IMR-90 (cell line): ENCODE results near the gene CRABP1. TPM values are rescaled to one million over a fixed set of nuclear protein-coding genes. Genes with fewer than 3 reads are reported as not detected.

Experiments
- ATAC-seq: fragments of 200-7000 bp; cut with Tn5 transposase; 2 replicates; pipeline ENCODE4 v1.9.1; 2020; ENCODE audit warnings: low read depth, mild to moderate bottlenecking, moderate library complexity
- BruUV-seq: library from RNA; stranded (reverse); fragments of 400-500 nt; replicated peaks from 2 replicates; lab custom pipeline; 2021; lab: Mats Ljungman, UMichigan
- CTCF ChIA-PET: fragments of 300-600 bp; formaldehyde crosslinking; extraction: SDS; loops from one replicate; lab custom pipeline; 2021; ENCODE audit warnings: antibody characterized with exemption; lab: Yijun Ruan, JAX
- POLR2A ChIA-PET: fragments of 300-600 bp; sonication (Branson Sonifier 250); formaldehyde crosslinking; loops from one replicate; lab custom pipeline; 2022; ENCODE audit warnings: antibody characterized with exemption; ENCODE audit not compliant: unreplicated experiment; lab: Charles Lee
- DNase-seq: peaks from one replicate; pipeline ENCODE4 v3.0.0; 2013
- H2AFZ ChIP-seq: replicated peaks from 2 replicates; pipeline ENCODE3; 2013; ENCODE audit warnings: low read length, mild to moderate bottlenecking; ENCODE audit not compliant: poor library complexity
- H2AK5ac ChIP-seq: 2 replicates; pipeline ENCODE4 v1.6.1; 2013; ENCODE audit warnings: low read depth, low read length, inconsistent platforms
- H2AK9ac ChIP-seq: replicated peaks from 2 replicates; pipeline ENCODE3; 2013; ENCODE audit warnings: mild to moderate bottlenecking, low read depth, low read length, moderate library complexity; ENCODE audit not compliant: poor library complexity
- H2BK120ac ChIP-seq: 2 replicates; pipeline ENCODE4 v1.6.1; 2013; ENCODE audit warnings: low read depth, low read length, inconsistent platforms
- H2BK15ac ChIP-seq: 3 replicates; pipeline ENCODE4 v1.6.1; 2013; ENCODE audit warnings: low read depth, low read length, inconsistent platforms
- H2BK20ac ChIP-seq: 2 replicates; pipeline ENCODE4 v1.6.1; 2013; ENCODE audit warnings: low read depth, mild to moderate bottlenecking, inconsistent platforms, low read length, moderate library complexity
- H2BK5ac ChIP-seq: 2 replicates; pipeline ENCODE4 v1.6.1; 2013; ENCODE audit warnings: mild to moderate bottlenecking, low read depth, low read length, inconsistent platforms; ENCODE audit not compliant: poor library complexity, severe bottlenecking
- H3K14ac ChIP-seq: replicated peaks from 2 replicates; pipeline ENCODE4 v1.6.1; 2013; ENCODE audit warnings: low read depth, low read length, inconsistent platforms
- H3K18ac ChIP-seq: 2 replicates; pipeline ENCODE4 v1.6.1; 2013; ENCODE audit warnings: low read depth, low read length, control low read depth
- H3K23ac ChIP-seq: 2 replicates; pipeline ENCODE4 v1.6.1; 2013; ENCODE audit warnings: low read depth, low read length, inconsistent platforms
- H3K27ac ChIP-seq: 2 replicates; pipeline ENCODE4 v1.5.1; 2013; ENCODE audit warnings: mild to moderate bottlenecking, control low read depth, low read length; ENCODE audit not compliant: insufficient read depth
- H3K27me3 ChIP-seq: 2 replicates; pipeline ENCODE4 v1.6.1; 2013; ENCODE audit warnings: low read length; ENCODE audit not compliant: control insufficient read depth, insufficient read depth
- H3K36me3 ChIP-seq: 2 replicates; pipeline ENCODE4 v1.6.1; 2013; ENCODE audit warnings: low read length, mixed read lengths; ENCODE audit not compliant: control insufficient read depth, insufficient read depth
- H3K4ac ChIP-seq: 2 replicates; pipeline ENCODE4 v1.6.1; 2013; ENCODE audit warnings: low read depth, low read length, inconsistent platforms
- H3K4me1 ChIP-seq: 2 replicates; pipeline ENCODE4 v1.6.1; 2013; ENCODE audit warnings: low read length, mixed read lengths; ENCODE audit not compliant: control insufficient read depth, insufficient read depth
- H3K4me2 ChIP-seq: 2 replicates; pipeline ENCODE4 v1.6.1; 2013; ENCODE audit warnings: low read depth, mild to moderate bottlenecking, control low read depth, low read length, moderate library complexity
- H3K4me3 ChIP-seq: 2 replicates; pipeline ENCODE4 v1.5.1; 2013; ENCODE audit warnings: low read depth, mild to moderate bottlenecking, control low read depth, low read length, moderate library complexity; ENCODE audit not compliant: insufficient read depth
- H3K56ac ChIP-seq: 2 replicates; pipeline ENCODE4 v1.6.1; 2013; ENCODE audit warnings: low read length, inconsistent platforms; ENCODE audit not compliant: insufficient read depth; ENCODE audit errors: extremely low read depth
- H3K79me1 ChIP-seq, 2 experiments: 2 replicates each; pipeline ENCODE4 v1.6.1; 2013; ENCODE audit warnings: low read length in 2 of 2, inconsistent platforms in 1 of 2, low read depth in 1 of 2
- H3K9ac ChIP-seq: 2 replicates; pipeline ENCODE4 v1.6.1; 2013; ENCODE audit warnings: low read depth, low read length, control low read depth
- H3K9me1 ChIP-seq: 2 replicates; pipeline ENCODE4 v1.6.1; 2013; ENCODE audit warnings: low read length, inconsistent platforms; ENCODE audit not compliant: insufficient read depth
- H3K9me3 ChIP-seq: 2 replicates; pipeline ENCODE4 v1.6.1; 2013; ENCODE audit warnings: low read length; ENCODE audit not compliant: control insufficient read depth, insufficient read depth
- H4K20me1 ChIP-seq: 2 replicates; pipeline ENCODE4 v1.6.1; 2013; ENCODE audit warnings: low read length, inconsistent platforms; ENCODE audit not compliant: insufficient read depth
- H4K5ac ChIP-seq: 2 replicates; pipeline ENCODE4 v1.6.1; 2013; ENCODE audit warnings: mild to moderate bottlenecking, low read depth, low read length, control low read depth
- H4K8ac ChIP-seq, 2 experiments: 2 replicates each; pipeline ENCODE4 v1.6.1; 2013; ENCODE audit warnings: low read depth in 2 of 2, low read length in 2 of 2, control low read depth in 1 of 2, inconsistent platforms in 1 of 2
- H4K91ac ChIP-seq: 2 replicates; pipeline ENCODE4 v1.6.1; 2013; ENCODE audit warnings: low read depth, low read length, inconsistent platforms; ENCODE audit not compliant: insufficient read depth
- BHLHE40 ChIP-seq: fragments of 150-350 bp; IDR thresholded peaks from 2 replicates; pipeline ENCODE4 v1.6.1; 2016; ENCODE audit warnings: mild to moderate bottlenecking, low read depth, low read length
- CEBPB ChIP-seq: IDR thresholded peaks from 2 replicates; pipeline ENCODE4 v1.6.1; 2012; ENCODE audit warnings: low read depth, low read length, improper control_type of control experiment
- NFE2L2 ChIP-seq: fragments of 150-350 bp; IDR thresholded peaks from 2 replicates; pipeline ENCODE4 v1.6.1; 2016; ENCODE audit warnings: low read depth, mild to moderate bottlenecking, low read length
- RCOR1 ChIP-seq: IDR thresholded peaks from 2 replicates; pipeline ENCODE4 v1.6.1; 2012; ENCODE audit warnings: mild to moderate bottlenecking, low read length, improper control_type of control experiment; ENCODE audit not compliant: insufficient replicate concordance
- SMC3 ChIP-seq: fragments of 150-350 bp; IDR thresholded peaks from 2 replicates; pipeline ENCODE4 v1.6.1; 2016; ENCODE audit warnings: low read depth, mild to moderate bottlenecking, antibody characterized with exemption, low read length, moderate library complexity
- WGBS, 2 experiments: methylation state at CpG; one replicate each; pipeline versions ENCODE4 v1.1.5 to v1.1.7; 2013; ENCODE audit warnings: missing lambda C conversion rate in 2 of 2; ENCODE audit not compliant: insufficient read length in 1 of 2; ENCODE audit errors: extremely low coverage in 2 of 2; 5-methylcytosine and 5-hydroxymethylcytosine counted together
- dilution Hi-C: fragments of 300-500 bp; cut with HindIII; formaldehyde crosslinking; loops from one replicate; pipeline ENCODE4 v1.14.3; 2018; ENCODE audit warnings: low sequenced_read_pairs; ENCODE audit not compliant: unreplicated experiment
- in situ Hi-C: fragments of 300-500 bp; cut with MboI; formaldehyde crosslinking; loops from 3 replicates; pipeline ENCODE4 v1.14.3; 2019; ENCODE audit warnings: low sequenced_read_pairs, inconsistent platforms, mixed read lengths
- intact Hi-C: fragments of 100-400 bp; cut with micrococcal nuclease; formaldehyde crosslinking; loops from 2 replicates; pipeline ENCODE4 v1.10.0; 2022
- polyA plus RNA-seq, 3 experiments: library from polyadenylated mRNA; depleted of rRNA; stranded (reverse); fragments of >200 nt; gene quantifications; 2 replicates each; pipeline ENCODE4 v1.2.3, GENCODE V29; 2012; ENCODE audit warnings: low replicate concordance in 1 of 3
- total RNA-seq: library from RNA; depleted of rRNA; stranded (reverse); fragments of >200 nt; gene quantifications from 2 replicates; pipeline ENCODE4 v1.2.3, GENCODE V29; 2012
- TF ChIP-seq, protein P1 (sequence below): fragments of 150-350 bp; IDR thresholded peaks from 2 replicates; pipeline ENCODE4 v1.6.1; 2017; ENCODE audit warnings: mild to moderate bottlenecking, antibody characterized with exemption, low read length, low read depth
- TF ChIP-seq, protein P2 (sequence below): conservative IDR thresholded peaks from 2 replicates; pipeline ENCODE4 v1.5.1; 2012; ENCODE audit warnings: mild to moderate bottlenecking, low read depth, low read length, improper control_type of control experiment

CRABP1 gene
- total and polyA plus RNA-seq, 2 of the 4 experiments (the other 2 are of a cell fraction): not detected

GRCh38 chr15:78396976-78397375 is 56.8 kb downstream of the CRABP1 start:
- H2AK5ac ChIP-seq: no peak overlapping the region
- H2BK5ac ChIP-seq: no peak overlapping the region
- H3K23ac ChIP-seq: no peak overlapping the region
- TF ChIP-seq NFE2L2 (no peak), CEBPB (no peak), SMC3 (no peak), BHLHE40 (no peak), RCOR1 (no peak)
- TF ChIP-seq, protein P1, sequence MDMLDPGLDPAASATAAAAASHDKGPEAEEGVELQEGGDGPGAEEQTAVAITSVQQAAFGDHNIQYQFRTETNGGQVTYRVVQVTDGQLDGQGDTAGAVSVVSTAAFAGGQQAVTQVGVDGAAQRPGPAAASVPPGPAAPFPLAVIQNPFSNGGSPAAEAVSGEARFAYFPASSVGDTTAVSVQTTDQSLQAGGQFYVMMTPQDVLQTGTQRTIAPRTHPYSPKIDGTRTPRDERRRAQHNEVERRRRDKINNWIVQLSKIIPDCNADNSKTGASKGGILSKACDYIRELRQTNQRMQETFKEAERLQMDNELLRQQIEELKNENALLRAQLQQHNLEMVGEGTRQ: no peak
- TF ChIP-seq, protein P2, sequence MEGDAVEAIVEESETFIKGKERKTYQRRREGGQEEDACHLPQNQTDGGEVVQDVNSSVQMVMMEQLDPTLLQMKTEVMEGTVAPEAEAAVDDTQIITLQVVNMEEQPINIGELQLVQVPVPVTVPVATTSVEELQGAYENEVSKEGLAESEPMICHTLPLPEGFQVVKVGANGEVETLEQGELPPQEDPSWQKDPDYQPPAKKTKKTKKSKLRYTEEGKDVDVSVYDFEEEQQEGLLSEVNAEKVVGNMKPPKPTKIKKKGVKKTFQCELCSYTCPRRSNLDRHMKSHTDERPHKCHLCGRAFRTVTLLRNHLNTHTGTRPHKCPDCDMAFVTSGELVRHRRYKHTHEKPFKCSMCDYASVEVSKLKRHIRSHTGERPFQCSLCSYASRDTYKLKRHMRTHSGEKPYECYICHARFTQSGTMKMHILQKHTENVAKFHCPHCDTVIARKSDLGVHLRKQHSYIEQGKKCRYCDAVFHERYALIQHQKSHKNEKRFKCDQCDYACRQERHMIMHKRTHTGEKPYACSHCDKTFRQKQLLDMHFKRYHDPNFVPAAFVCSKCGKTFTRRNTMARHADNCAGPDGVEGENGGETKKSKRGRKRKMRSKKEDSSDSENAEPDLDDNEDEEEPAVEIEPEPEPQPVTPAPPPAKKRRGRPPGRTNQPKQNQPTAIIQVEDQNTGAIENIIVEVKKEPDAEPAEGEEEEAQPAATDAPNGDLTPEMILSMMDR: peak; percentile 26
- H3K36me3 ChIP-seq: no peaks in the 10 kb centered on the region
- no peaks in the 10 kb centered on the region for H3K79me1 ChIP-seq
- H3K4me1 ChIP-seq: no peaks in the 10 kb centered on the region; the same call in 1 of the 2 replicates
- no peak overlapping the region for H2AK9ac ChIP-seq
- no peak overlapping the region for H2BK15ac ChIP-seq
- no peak overlapping the region for H3K14ac ChIP-seq
- no peaks in the 10 kb centered on the region for H3K9me3 ChIP-seq
- no peak overlapping the region for H3K4me2 ChIP-seq
- CTCF ChIA-PET: no interaction called here
- no peak overlapping the region for H3K4me3 ChIP-seq
- ATAC-seq: peak; percentile 77
- H2BK20ac ChIP-seq: no peak overlapping the region
- H2AFZ ChIP-seq: no peak overlapping the region
- peak; percentile 10 for DNase-seq
- no peak overlapping the region for H3K27ac ChIP-seq
- no peak overlapping the region for H4K5ac ChIP-seq
- WGBS, 2 experiments: no CpG with 5 or more reads among the region's 9 CpGs
- no peak overlapping the region for H4K91ac ChIP-seq
- no peak overlapping the region for H4K8ac ChIP-seq
- H2BK120ac ChIP-seq: no peak overlapping the region
- peaks cover 43% of the 10 kb centered on the region for H3K27me3 ChIP-seq
- H3K4ac ChIP-seq: no peak overlapping the region
- no peak overlapping the region for H3K56ac ChIP-seq
- POLR2A ChIA-PET: no interaction called here
- in situ Hi-C loops: no loop called here
- H3K9me1 ChIP-seq: no peaks in the 10 kb centered on the region
- BruUV-seq: no TSS peak
- no peak overlapping the region for H3K9ac ChIP-seq
- H4K20me1 ChIP-seq: no peaks in the 10 kb centered on the region
- dilution Hi-C loops: no loop called here
- H3K18ac ChIP-seq: no peak overlapping the region
- intact Hi-C loops: no loop called here
